Natural killer cell treated with Interleukin-12 subunit alpha and Interleukin-12 subunit beta and Interleukin-15 and Interleukin-18, amount 100 ng/mL, for 72 hours (primary cell): ENCODE results near the gene PDC. TPM values are rescaled to one million over a fixed set of nuclear protein-coding genes. Genes with fewer than 3 reads are reported as not detected.

Experiments used
- ATAC-seq, 2 donors: fragments of 150-1000 bp; cut with Tn5 transposase in 1 of 2; sonication (Bioruptor Pico), chemical (Tn5 transposase) in 1 of 2; 2 replicates each; pipeline ENCODE4 v1.10.0; 2021
- DNase-seq: peaks from one replicate; pipeline ENCODE4 v3.0.0; 2022; ENCODE audit warnings: low spot score
- H3K27ac Mint-ChIP-seq, 2 donors: 1 replicate in 1 of 2; 2 replicates in 1 of 2; pipeline ENCODE4 v1.8.0; 2022; ENCODE audit warnings: mixed read lengths in 2 of 2, mild to moderate bottlenecking in 1 of 2, moderate library complexity in 1 of 2
- H3K27me3 Mint-ChIP-seq, 2 donors: 1 replicate in 1 of 2; 2 replicates in 1 of 2; pipeline ENCODE4 v1.8.0; 2022; ENCODE audit warnings: mixed read lengths in 2 of 2
- H3K36me3 Mint-ChIP-seq: one replicate; pipeline ENCODE4 v1.8.0; 2022; ENCODE audit warnings: mixed read lengths
- H3K4me1 Mint-ChIP-seq, 2 donors: 1 replicate in 1 of 2; 2 replicates in 1 of 2; pipeline ENCODE4 v1.8.0; 2022; ENCODE audit warnings: low read depth in 2 of 2, mixed read lengths in 2 of 2, mild to moderate bottlenecking in 1 of 2
- H3K4me3 Mint-ChIP-seq: one replicate; pipeline ENCODE4 v1.8.0; 2022; ENCODE audit warnings: mixed read lengths
- H3K9me3 Mint-ChIP-seq: 2 replicates; pipeline ENCODE4 v1.8.0; 2022; ENCODE audit warnings: mixed read lengths
- total RNA-seq, 2 donors: library from RNA; stranded (reverse); gene quantifications; one replicate each; pipeline ENCODE4 v1.2.3, GENCODE V29; 2022

Gene PDC
- not detected for total RNA-seq

DNA sequence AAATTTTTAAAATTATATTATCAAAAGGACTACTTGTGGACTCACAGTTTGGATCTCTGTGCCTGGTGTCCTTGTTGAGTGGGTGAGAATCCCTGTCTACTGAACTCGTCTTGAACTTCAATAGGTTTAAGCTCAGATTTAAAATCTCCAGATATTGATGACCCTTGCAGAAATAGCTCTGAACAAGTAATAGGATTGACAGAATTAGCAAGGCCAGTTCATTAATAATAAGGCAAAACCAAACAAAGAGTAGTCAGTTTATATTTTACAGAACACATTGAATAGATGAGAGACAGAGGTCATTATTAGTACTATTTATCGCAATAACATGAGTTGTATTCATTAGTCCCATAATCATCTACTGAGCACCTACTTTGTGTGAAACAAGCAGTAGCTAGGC lies at the start of gene PDC:
TSS of gene PDC (minus strand) at position 101 of the 400 bp plus-strand sequence. CDS start 11,655 bp downstream, outside the sequence.
- Mint-ChIP-seq H3K4me3 (no peak within 1 kb of the TSS), H3K9me3 (no peaks in the 10 kb centered on the region), H3K4me1 (no peaks in the 10 kb centered on the region), H3K36me3 (no peaks in the 10 kb centered on the region), H3K27me3 (no peaks in the 10 kb centered on the region), H3K27ac (no peak within 1 kb of the TSS)
- ATAC-seq, result no peak
- DNase-seq, result no peak

DNA sequence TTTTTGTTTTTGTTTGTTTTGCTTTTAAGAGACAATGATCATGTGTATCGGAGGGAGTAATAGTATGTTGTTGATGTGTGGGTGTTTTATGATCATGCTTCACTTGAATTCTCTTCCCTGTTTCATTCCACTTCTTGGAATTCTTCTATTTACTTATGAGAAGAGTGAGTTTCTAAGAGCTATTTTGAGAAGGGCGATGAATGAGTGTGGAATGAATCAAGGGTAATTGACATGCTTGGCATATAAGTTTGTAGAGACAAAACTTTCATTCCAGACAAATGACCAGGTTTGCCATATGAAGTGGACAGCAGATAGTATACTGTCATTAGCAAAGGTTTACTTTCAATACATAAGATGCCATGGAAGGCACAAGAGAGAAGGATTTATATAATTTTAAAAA lies 42.3 kb upstream of the PDC start:
- DNase-seq (no peak), ATAC-seq (no peak)
- peaks cover 25% of the 10 kb centered on the region for H3K36me3 Mint-ChIP-seq
- H3K4me1 Mint-ChIP-seq, result no peaks in the 10 kb centered on the region
- H3K4me3 Mint-ChIP-seq, result no peak overlapping the region
- H3K27ac Mint-ChIP-seq, result no peak overlapping the region
- peaks cover 6% of the 10 kb centered on the region for H3K9me3 Mint-ChIP-seq
- no peaks in the 10 kb centered on the region for H3K27me3 Mint-ChIP-seq

DNA sequence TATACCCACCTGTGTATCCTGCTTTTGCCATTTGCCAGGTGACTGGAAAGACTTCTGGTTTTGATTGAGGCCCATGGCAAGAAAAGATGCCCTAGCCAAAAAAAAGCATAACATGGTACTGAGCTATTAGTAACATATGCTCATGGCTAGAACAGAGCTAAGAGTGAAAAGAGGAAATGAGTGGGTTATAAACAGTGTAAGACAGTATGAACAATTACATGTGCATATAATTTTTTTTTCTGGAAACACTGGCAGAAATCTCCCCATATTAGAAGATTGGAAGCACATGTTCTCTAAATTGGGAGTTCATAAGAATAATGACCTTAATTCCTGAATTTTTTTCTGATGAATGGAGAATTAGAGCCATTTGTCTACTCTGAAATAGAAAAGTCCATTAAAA lies 41.2 kb upstream of the PDC start:
- no peak overlapping the region for H3K27ac Mint-ChIP-seq

DNA sequence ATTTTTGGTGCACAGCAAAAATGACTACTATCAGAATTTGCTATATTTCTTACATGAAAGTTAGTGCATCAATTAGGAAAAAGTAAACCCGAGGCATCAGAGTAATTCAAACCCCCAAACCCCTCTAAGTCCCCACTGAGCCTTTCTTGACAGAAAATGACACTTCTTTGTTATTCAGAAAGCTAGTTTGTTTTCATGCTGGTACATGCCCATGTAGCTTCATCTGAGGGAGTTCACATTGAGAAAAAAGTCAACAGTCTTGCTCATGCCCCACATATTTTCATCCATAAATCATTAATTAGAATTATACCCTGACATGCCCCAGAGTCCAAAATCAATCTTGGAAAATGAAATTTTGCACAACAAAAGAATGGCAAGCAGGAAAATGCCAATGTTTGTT lies 39.9 kb upstream of the PDC start:
- Mint-ChIP-seq H3K27ac (no peak overlapping the region), H3K4me1 (no peaks in the 10 kb centered on the region), H3K4me3 (no peak overlapping the region), H3K9me3 (peaks cover 2% of the 10 kb centered on the region), H3K27me3 (no peaks in the 10 kb centered on the region), H3K36me3 (peaks cover 8% of the 10 kb centered on the region)
- ATAC-seq (no peak), DNase-seq (no peak)

More for the DNA sequence above, 41.2 kb upstream of the PDC start:
- Mint-ChIP-seq H3K9me3 (peaks cover 6% of the 10 kb centered on the region), H3K27me3 (no peaks in the 10 kb centered on the region), H3K36me3 (peaks cover 16% of the 10 kb centered on the region), H3K4me3 (no peak overlapping the region), H3K4me1 (no peaks in the 10 kb centered on the region)
- ATAC-seq (no peak), DNase-seq (no peak)

DNA sequence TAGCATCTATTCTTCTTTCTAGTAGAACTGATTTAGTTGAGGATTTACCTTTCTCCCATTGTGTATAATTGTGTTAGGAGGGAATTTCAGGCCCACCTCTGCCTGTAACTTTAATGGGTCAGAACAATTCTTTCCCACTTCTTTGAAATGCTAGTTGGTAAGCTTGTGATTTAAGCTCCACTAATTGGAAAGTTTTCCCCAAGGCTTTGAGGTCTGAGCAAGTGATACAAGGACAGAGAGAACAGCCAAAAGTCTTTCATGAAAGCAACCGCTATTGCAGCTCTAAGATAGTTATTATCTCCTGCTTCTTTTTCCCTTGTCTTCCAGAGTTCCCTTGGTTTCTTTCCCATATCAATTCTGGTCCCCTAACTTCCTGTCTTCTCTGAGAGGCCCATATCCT lies 38.7 kb upstream of the PDC start:
- Mint-ChIP-seq H3K36me3 (no peaks in the 10 kb centered on the region), H3K27ac (no peak overlapping the region), H3K9me3 (no peaks in the 10 kb centered on the region), H3K4me1 (no peaks in the 10 kb centered on the region), H3K4me3 (no peak overlapping the region), H3K27me3 (no peaks in the 10 kb centered on the region)
- ATAC-seq, result no peak
- DNase-seq, result no peak

DNA sequence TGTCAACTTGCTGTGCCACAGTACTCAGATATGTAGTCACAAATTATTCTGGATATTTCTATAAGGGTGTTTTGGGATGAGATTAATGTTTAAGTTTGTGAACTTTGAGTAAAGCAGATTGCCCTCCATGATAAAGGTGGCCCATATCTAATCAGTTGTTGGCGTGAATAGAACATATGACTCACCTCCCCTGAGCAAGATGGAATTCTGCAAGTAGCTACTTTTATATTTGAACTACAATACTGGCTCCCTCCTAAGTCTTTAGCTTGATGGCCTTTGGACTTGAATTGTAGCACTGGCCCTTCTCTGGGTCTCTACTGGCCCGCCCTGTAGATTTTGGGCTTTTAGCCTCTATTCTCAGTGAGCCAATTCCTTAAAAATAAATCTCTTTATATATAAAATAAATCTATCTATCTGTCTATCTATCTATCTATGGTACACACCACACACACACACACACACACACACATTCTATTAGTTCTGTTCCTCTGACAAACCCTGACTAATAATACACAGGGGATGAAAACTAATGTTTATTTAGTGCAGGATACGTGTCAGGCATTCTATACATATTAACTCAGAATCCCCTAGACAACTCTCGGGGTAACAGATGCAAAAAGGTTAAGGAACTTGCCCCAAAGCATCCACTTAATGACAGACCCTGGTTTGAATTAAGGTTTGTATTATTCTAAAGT lies 37.9 kb upstream of the PDC start:
- Mint-ChIP-seq H3K9me3 (no peaks in the 10 kb centered on the region), H3K4me1 (no peaks in the 10 kb centered on the region), H3K4me3 (no peak overlapping the region), H3K36me3 (no peaks in the 10 kb centered on the region), H3K27me3 (no peaks in the 10 kb centered on the region), H3K27ac (no peak overlapping the region)
- DNase-seq (no peak), ATAC-seq (no peak)

DNA sequence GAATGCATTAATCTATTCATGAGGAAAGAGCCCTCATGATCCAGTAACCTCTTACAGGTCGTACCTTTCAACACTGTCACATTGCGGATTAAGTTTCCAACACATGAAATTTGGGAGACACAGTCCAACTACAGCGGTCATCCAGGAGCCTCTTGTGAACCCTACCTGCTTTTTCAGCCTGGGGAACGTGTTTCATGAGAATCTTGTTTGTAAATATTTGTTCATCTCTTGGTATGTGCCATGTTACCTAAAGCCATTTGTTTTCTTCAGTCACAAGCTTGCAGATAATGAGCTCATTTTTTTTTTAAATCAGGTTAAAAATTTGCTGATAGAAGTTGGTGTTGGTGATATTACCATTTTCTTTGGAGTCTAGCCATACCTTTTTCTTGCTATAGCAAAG lies 37.2 kb upstream of the PDC start:
- no peak for ATAC-seq
- no peaks in the 10 kb centered on the region for H3K4me1 Mint-ChIP-seq
- no peaks in the 10 kb centered on the region for H3K27me3 Mint-ChIP-seq
- no peaks in the 10 kb centered on the region for H3K36me3 Mint-ChIP-seq
- no peaks in the 10 kb centered on the region for H3K9me3 Mint-ChIP-seq
- no peak overlapping the region for H3K27ac Mint-ChIP-seq
- no peak overlapping the region for H3K4me3 Mint-ChIP-seq
- DNase-seq, result no peak

DNA sequence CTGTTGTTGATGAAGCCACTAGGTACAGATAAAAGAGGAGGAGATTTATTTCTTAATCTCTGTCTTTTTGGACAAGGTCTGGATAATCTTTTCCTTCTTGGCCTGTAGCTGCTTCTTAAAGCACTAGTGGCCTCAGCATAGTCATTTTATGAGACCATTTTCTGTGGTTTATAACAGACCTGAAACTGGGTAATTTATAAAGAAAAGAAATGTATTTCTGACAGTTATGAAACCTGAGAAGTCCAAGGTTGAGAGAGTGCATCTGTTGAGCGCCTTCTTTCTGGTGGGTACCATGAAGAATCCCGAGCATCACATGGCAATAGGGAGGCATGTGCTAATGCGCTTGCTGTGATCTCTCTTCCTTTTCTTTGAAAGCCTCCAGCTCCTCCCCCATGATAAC lies 36.7 kb upstream of the PDC start:
- no peak for DNase-seq
- no peaks in the 10 kb centered on the region for H3K9me3 Mint-ChIP-seq
- ATAC-seq, result no peak
- H3K27ac Mint-ChIP-seq, result no peak overlapping the region
- H3K36me3 Mint-ChIP-seq, result no peaks in the 10 kb centered on the region
- no peaks in the 10 kb centered on the region for H3K4me1 Mint-ChIP-seq
- no peak overlapping the region for H3K4me3 Mint-ChIP-seq
- H3K27me3 Mint-ChIP-seq, result no peaks in the 10 kb centered on the region

DNA sequence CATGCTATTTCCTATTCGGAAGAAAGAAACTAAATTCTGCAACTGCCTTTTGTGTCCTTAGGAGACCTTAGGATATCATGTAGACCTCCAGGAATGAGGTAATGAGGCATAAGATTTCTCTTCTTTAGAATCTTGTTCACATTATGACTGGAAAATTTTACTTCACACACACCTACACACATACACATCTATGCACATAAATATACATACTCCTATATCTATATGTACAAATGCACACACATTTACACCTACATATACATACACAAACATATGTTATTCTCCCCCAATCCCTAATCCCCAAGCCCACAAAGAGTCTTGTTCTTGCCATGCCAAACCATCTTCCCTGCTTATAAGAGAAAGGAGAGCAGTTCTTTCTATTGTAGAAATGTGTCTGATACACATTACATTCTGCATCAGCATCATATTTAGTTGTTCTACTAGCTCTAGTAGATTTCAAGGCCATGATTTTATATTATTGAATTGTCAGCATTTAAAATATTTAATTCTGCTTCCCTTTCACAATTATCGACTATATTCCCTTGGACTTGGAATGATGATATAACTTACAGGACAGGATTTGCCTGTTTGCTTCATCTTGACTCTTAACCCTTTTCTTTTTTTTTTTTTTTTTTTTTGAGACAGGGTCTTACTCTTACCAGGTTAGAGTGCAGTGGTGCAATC lies 35.4 kb upstream of the PDC start:
- Mint-ChIP-seq H3K27me3 (peaks cover 0 to 2% of the 10 kb centered on the region in 2 donors), H3K4me3 (no peak overlapping the region), H3K27ac (no peak overlapping the region), H3K9me3 (no peaks in the 10 kb centered on the region), H3K4me1 (no peaks in the 10 kb centered on the region), H3K36me3 (no peaks in the 10 kb centered on the region)
- no peak for DNase-seq
- ATAC-seq, result no peak

DNA sequence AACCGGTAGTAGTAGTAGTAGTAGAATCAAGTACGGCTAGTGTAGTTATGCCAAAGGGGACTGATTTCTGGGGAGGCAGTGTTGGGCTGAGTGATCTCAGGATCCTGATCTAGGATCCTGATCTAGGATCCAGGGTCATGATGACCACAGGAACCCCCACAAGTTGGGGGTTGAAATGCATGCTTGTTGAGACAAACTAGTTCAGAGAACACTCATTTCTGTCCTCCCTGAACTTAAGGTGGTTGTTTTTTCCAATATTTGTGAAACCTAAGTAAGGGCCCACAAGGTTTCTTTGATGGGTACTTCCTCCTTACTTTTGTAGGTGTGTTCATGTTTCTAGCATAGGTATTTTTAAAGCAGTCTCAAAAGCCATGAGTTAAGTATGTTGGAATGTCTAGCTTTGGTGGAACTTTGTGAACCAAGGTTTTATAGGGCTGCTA lies 33.9 kb upstream of the PDC start:
- ATAC-seq, result no peak
- no peaks in the 10 kb centered on the region for H3K36me3 Mint-ChIP-seq

DNA sequence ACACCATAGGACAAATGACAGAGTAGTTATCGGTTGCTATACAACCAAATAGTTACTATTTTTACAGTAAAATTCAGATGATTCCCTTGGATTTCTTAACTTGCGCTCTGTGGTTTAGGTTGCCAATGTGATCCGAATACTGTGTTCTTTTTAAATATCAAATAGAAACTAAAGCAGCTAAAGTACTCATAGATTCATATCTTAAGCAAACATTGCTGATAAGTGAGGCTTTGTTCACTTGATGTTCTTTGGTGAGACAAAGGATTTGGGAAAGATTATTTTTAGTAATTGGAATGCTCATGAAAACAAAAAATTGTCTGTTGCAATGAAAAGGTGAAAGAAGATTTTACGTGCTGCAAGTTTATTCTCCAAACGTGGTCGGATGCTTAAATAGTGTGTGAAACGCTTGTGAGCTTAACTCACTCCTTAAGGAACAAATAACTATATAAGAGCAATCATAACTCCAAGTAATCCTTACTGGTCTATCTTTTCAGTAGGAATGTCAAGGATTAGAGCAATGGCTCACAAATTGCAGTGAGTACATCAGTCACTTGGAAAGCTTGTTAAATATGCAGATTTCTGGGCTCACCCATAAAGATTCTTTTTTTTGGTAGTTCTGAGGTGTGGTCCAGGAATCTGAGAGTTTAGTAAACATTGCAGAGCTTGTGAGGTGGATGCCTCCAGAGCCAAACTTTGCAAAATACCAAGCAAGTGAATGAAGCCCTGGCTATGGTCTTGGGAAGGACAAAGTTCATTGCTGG lies 31.8 kb upstream of the PDC start:
- no peak overlapping the region for H3K27ac Mint-ChIP-seq
- ATAC-seq (no peak), DNase-seq (no peak)
- no peaks in the 10 kb centered on the region for H3K4me1 Mint-ChIP-seq
- H3K27me3 Mint-ChIP-seq, result peaks cover 0 to 2% of the 10 kb centered on the region in 2 donors
- no peak overlapping the region for H3K4me3 Mint-ChIP-seq
- H3K9me3 Mint-ChIP-seq, result no peaks in the 10 kb centered on the region
- no peaks in the 10 kb centered on the region for H3K36me3 Mint-ChIP-seq

More for the DNA sequence above, 33.9 kb upstream of the PDC start:
- Mint-ChIP-seq H3K9me3 (no peaks in the 10 kb centered on the region), H3K27ac (no peak overlapping the region), H3K4me1 (no peaks in the 10 kb centered on the region), H3K27me3 (peaks cover 0 to 2% of the 10 kb centered on the region in 2 donors), H3K4me3 (no peak overlapping the region)
- DNase-seq, result no peak

DNA sequence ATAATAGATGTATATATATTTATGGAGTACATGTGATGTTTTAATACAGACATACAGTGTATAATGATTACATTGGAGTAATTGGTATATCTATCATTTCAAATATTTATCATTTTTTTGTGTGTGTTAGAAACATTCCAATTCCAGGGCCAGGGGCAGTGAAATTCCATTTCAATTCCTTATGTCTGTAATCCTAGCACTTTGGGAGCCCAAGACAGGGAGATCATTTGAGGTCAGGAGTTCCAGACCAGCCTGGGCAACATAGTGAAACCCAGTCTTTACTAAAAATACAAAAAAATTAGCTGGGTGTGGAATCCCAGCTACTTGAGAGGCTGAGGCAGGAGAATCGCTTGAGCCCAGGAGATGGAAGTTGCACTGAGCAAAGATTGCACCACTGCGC lies 30.4 kb upstream of the PDC start:
- ATAC-seq, result no peak
- Mint-ChIP-seq H3K4me3 (no peak overlapping the region), H3K36me3 (no peaks in the 10 kb centered on the region)

DNA sequence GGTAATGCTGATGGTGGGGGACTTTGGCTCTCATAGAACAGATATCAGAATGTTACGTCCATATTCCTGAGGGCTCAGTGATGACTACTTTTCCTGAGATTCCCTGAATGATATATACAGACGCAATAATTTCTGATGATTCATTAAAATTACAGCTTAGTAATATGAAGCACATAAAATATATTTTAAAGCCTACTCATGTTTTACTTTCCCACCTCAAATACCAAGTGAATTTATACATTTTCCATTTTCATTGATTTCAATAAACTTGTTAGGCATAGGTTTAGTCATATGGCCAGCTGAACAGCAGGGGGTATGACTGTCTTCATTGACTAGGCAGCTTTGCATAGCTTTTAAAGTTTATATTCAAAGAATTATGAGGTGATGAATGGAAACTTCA lies 26.2 kb upstream of the PDC start:
- peaks cover 0 to 2% of the 10 kb centered on the region in 2 donors for H3K27me3 Mint-ChIP-seq
- H3K4me3 Mint-ChIP-seq, result no peak overlapping the region
- ATAC-seq, result no peak
- no peak for DNase-seq
- no peaks in the 10 kb centered on the region for H3K9me3 Mint-ChIP-seq
- no peaks in the 10 kb centered on the region for H3K36me3 Mint-ChIP-seq
- no peaks in the 10 kb centered on the region for H3K4me1 Mint-ChIP-seq
- H3K27ac Mint-ChIP-seq, result no peak overlapping the region

More for the DNA sequence above, 30.4 kb upstream of the PDC start:
- H3K4me1 Mint-ChIP-seq, result no peaks in the 10 kb centered on the region
- H3K27me3 Mint-ChIP-seq, result peaks cover 0 to 2% of the 10 kb centered on the region in 2 donors
- H3K27ac Mint-ChIP-seq, result no peak overlapping the region
- DNase-seq, result no peak
- no peaks in the 10 kb centered on the region for H3K9me3 Mint-ChIP-seq

DNA sequence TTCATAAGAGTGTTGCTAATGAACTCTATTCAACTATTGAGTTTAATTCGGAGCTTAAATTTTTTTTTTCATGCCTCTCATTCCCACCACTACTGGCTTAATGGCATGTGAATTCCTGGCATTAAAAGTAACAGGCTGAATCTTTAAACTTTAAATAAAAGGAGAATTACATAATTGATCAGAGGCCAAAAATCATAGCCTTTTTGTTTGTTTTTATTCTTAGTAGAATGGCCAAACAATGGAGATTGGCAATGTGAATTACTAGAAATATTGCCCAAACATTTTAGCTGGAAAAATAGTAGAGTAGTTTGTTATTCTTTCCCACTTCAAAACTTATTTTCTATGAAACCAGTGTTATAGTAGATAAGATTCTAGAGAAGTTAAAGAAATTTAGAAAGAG lies 25.1 kb upstream of the PDC start:
- no peaks in the 10 kb centered on the region for H3K4me1 Mint-ChIP-seq
- no peaks in the 10 kb centered on the region for H3K27me3 Mint-ChIP-seq
- no peak overlapping the region for H3K27ac Mint-ChIP-seq
- no peak for DNase-seq
- no peaks in the 10 kb centered on the region for H3K9me3 Mint-ChIP-seq
- H3K36me3 Mint-ChIP-seq, result no peaks in the 10 kb centered on the region
- ATAC-seq, result no peak
- no peak overlapping the region for H3K4me3 Mint-ChIP-seq
